PC-3 (cell line): ENCODE results near the gene PTPRB. TPM values are rescaled to one million over a fixed set of nuclear protein-coding genes. Genes with fewer than 3 reads are reported as not detected.

Experiments
- ATAC-seq: fragments of 200-7000 bp; cut with Tn5 transposase; 2 replicates; pipeline ENCODE4 v1.9.1; 2020; ENCODE audit warnings: mild to moderate bottlenecking, moderate library complexity
- BruUV-seq: library from RNA; stranded (reverse); fragments of 400-500 nt; replicated peaks from 2 replicates; lab custom pipeline; 2021; lab: Mats Ljungman, UMichigan
- CTCF ChIA-PET: fragments of 300-600 bp; sonication (Branson Sonifier 250); formaldehyde crosslinking; loops from one replicate; lab custom pipeline; 2022; ENCODE audit warnings: antibody characterized with exemption; lab: Charles Lee
- POLR2A ChIA-PET: fragments of 300-600 bp; sonication (Branson Sonifier 250); formaldehyde crosslinking; loops from one replicate; lab custom pipeline; 2022; ENCODE audit warnings: antibody characterized with exemption; ENCODE audit not compliant: unreplicated experiment; lab: Charles Lee
- DNase-seq: peaks from one replicate; pipeline ENCODE4 v3.0.0-alpha.2; 2015
- H2AFZ ChIP-seq: fragments of 300-600 bp; sonication (generic); 2 replicates; pipeline ENCODE4 v1.6.0; 2016; ENCODE audit warnings: antibody characterized with exemption, low read length
- H3F3A ChIP-seq: fragments of 300-600 bp; sonication (generic); one replicate; pipeline ENCODE4 v1.6.0; 2017; ENCODE audit warnings: antibody characterized with exemption, low read length, control low read depth, mild to moderate bottlenecking; ENCODE audit not compliant: unreplicated experiment
- H3K27ac ChIP-seq: fragments of 300-600 bp; sonication (generic); 2 replicates; pipeline ENCODE4 v1.5.1; 2016; ENCODE audit warnings: mild to moderate bottlenecking, low read length
- H3K27me3 ChIP-seq: fragments of 300-600 bp; sonication (generic); 2 replicates; pipeline ENCODE4 v1.6.1; 2016; ENCODE audit warnings: low read length, mixed read lengths
- H3K36me3 ChIP-seq: fragments of 300-600 bp; sonication (generic); 2 replicates; pipeline ENCODE4 v1.6.1; 2016; ENCODE audit warnings: low read depth, mixed run types, low read length, mixed read lengths
- H3K4me1 ChIP-seq: fragments of 300-600 bp; sonication (generic); 2 replicates; pipeline ENCODE4 v1.5.1; 2016; ENCODE audit warnings: low read length; ENCODE audit not compliant: insufficient read depth
- H3K4me2 ChIP-seq: fragments of 300-600 bp; sonication (generic); 2 replicates; pipeline ENCODE4 v1.6.0; 2016; ENCODE audit warnings: low read length
- H3K4me3 ChIP-seq: fragments of 300-600 bp; sonication (generic); 2 replicates; pipeline ENCODE4 v1.5.1; 2016; ENCODE audit warnings: mild to moderate bottlenecking, low read length, mixed read lengths
- H3K79me2 ChIP-seq: fragments of 300-600 bp; sonication (generic); 2 replicates; pipeline ENCODE4 v1.6.1; 2017; ENCODE audit warnings: low read length, mixed read lengths
- H3K9ac ChIP-seq: fragments of 300-600 bp; sonication (generic); 2 replicates; pipeline ENCODE4 v1.6.0; 2016; ENCODE audit warnings: mild to moderate bottlenecking, low read length
- H3K9me2 ChIP-seq: fragments of 300-600 bp; sonication (generic); replicated peaks from 2 replicates; pipeline ENCODE4 v1.6.1; 2016; ENCODE audit warnings: mixed run types, low read length, mixed read lengths
- H3K9me3 ChIP-seq: fragments of 300-600 bp; sonication (generic); 2 replicates; pipeline ENCODE4 v1.6.1; 2016; ENCODE audit warnings: low read length, mixed read lengths
- H4K20me1 ChIP-seq: fragments of 300-600 bp; sonication (generic); 2 replicates; pipeline ENCODE4 v1.6.1; 2016; ENCODE audit warnings: low read length, mixed read lengths
- EZH2 ChIP-seq: fragments of 300-600 bp; sonication (generic); IDR thresholded peaks from one replicate; pipeline ENCODE4 v1.6.1; 2017; ENCODE audit warnings: antibody characterized with exemption, mild to moderate bottlenecking, low read length; ENCODE audit not compliant: unreplicated experiment
- EZH2phosphoT487 ChIP-seq: fragments of 300-600 bp; sonication (generic); IDR thresholded peaks from 2 replicates; pipeline ENCODE4 v1.6.1; 2018; ENCODE audit warnings: mild to moderate bottlenecking, antibody characterized with exemption, low read length, borderline replicate concordance
- intact Hi-C: fragments of 100-400 bp; cut with micrococcal nuclease; formaldehyde crosslinking; loops from 2 replicates; pipeline ENCODE4 v1.9.0; 2023
- total RNA-seq: library from RNA; depleted of rRNA; stranded (reverse); fragments of >200 nt; gene quantifications from 2 replicates; pipeline ENCODE4 v1.2.3, GENCODE V29; 2014
- TF ChIP-seq, protein P1 (sequence below): fragments of 300-600 bp; sonication (generic); conservative IDR thresholded peaks from 2 replicates; pipeline ENCODE4 v1.5.1; 2017; ENCODE audit warnings: antibody characterized with exemption, low read depth, mild to moderate bottlenecking, low read length

Gene PTPRB
- total RNA-seq, 1 experiment from 2014 or later, result 0.66 TPM

GRCh38 chr12:70555081-70555480, 82.1 kb downstream of the PTPRB start:
- Histone ChIP-seq H3K36me3 (no peaks in the 10 kb centered on the region), H4K20me1 (no peaks in the 10 kb centered on the region), H3K4me2 (no peak overlapping the region), H3K9me3 (no peaks in the 10 kb centered on the region), H3K27ac (no peak overlapping the region), H3K9me2 (no peaks in the 10 kb centered on the region), H2AFZ (no peak overlapping the region), H3K79me2 (no peaks in the 10 kb centered on the region), H3K9ac (no peak overlapping the region), H3K4me1 (0 out of 2 replicates have a peak, but pooled peaks cover 4% of the 10 kb centered on the region), H3K27me3 (no peaks in the 10 kb centered on the region), H3K4me3 (no peak overlapping the region), H3F3A (no peaks in the 10 kb centered on the region)
- TF ChIP-seq EZH2phosphoT487, result no peak
- no peak for TF ChIP-seq EZH2
- POLR2A ChIA-PET, result no interaction called here
- intact Hi-C loops, result no loop called here
- ATAC-seq (no peak), DNase-seq (no peak)
- no TSS peak for BruUV-seq
- CTCF ChIA-PET, result no interaction called here

GRCh38 chr12:70553391-70553859, 83.8 kb downstream of the PTPRB start:
- peak; percentile 10 for DNase-seq

DNA sequence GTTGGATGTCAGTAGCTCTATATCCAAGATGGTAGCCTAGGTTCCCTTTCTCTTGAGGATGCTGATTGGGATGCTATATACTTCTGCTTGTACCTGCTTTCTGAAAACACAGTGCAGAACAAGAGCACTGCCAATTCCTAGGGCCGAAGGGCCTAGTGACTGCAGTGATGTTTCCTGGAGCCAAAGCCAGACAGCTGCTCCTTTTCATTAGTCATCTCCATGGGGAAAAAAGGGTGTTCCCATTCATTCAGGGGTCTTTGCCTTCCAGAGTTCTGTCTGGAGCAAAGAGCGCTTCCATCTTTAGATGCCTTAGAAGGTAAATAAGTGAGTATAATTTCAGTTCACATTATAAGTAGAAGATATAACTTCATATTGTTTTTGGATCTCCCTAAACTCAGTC, 85.5 kb downstream of the PTPRB start:
- CTCF ChIA-PET, result no interaction called here

More at GRCh38 chr12:70553391-70553859, 83.8 kb downstream of the PTPRB start:
- Histone ChIP-seq H3K4me3 (no peak overlapping the region), H3K9ac (no peak overlapping the region), H3K27me3 (no peaks in the 10 kb centered on the region), H3K9me2 (no peaks in the 10 kb centered on the region), H2AFZ (no peak overlapping the region), H4K20me1 (no peaks in the 10 kb centered on the region), H3K27ac (no peak overlapping the region), H3K4me1 (peaks cover 16% of the 10 kb centered on the region), H3F3A (no peaks in the 10 kb centered on the region), H3K4me2 (no peak overlapping the region), H3K9me3 (no peaks in the 10 kb centered on the region), H3K79me2 (no peaks in the 10 kb centered on the region), H3K36me3 (no peaks in the 10 kb centered on the region)
- ChIA-PET CTCF (interaction anchor here (0.6 kb wide), 1 partner anchor 145 kb away, joined by 6 read pairs; no protein-coding TSS in a partner anchor), POLR2A (interaction anchor here (0.7 kb wide), 1 partner anchor 159 kb away, joined by 3 read pairs; no protein-coding TSS in a partner anchor)
- peak; percentile 60 for ATAC-seq
- BruUV-seq, result no TSS peak
- intact Hi-C loops, result no loop called here
- TF ChIP-seq EZH2 (no peak), EZH2phosphoT487 (no peak)
- TF ChIP-seq, protein P1, sequence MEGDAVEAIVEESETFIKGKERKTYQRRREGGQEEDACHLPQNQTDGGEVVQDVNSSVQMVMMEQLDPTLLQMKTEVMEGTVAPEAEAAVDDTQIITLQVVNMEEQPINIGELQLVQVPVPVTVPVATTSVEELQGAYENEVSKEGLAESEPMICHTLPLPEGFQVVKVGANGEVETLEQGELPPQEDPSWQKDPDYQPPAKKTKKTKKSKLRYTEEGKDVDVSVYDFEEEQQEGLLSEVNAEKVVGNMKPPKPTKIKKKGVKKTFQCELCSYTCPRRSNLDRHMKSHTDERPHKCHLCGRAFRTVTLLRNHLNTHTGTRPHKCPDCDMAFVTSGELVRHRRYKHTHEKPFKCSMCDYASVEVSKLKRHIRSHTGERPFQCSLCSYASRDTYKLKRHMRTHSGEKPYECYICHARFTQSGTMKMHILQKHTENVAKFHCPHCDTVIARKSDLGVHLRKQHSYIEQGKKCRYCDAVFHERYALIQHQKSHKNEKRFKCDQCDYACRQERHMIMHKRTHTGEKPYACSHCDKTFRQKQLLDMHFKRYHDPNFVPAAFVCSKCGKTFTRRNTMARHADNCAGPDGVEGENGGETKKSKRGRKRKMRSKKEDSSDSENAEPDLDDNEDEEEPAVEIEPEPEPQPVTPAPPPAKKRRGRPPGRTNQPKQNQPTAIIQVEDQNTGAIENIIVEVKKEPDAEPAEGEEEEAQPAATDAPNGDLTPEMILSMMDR, result no peak

More for the DNA sequence above, 85.5 kb downstream of the PTPRB start:
- POLR2A ChIA-PET, result no interaction called here
- Histone ChIP-seq H3K4me1 (peaks cover 19% of the 10 kb centered on the region), H3K9ac (no peak overlapping the region), H3K9me3 (no peaks in the 10 kb centered on the region), H3K36me3 (no peaks in the 10 kb centered on the region), H3K4me3 (no peak overlapping the region), H2AFZ (no peak overlapping the region), H3K79me2 (no peaks in the 10 kb centered on the region), H3K9me2 (no peaks in the 10 kb centered on the region), H3K4me2 (no peak overlapping the region), H4K20me1 (no peaks in the 10 kb centered on the region), H3F3A (no peaks in the 10 kb centered on the region), H3K27ac (no peak overlapping the region), H3K27me3 (no peaks in the 10 kb centered on the region)
- no TSS peak for BruUV-seq
- no peak for DNase-seq
- no peak for TF ChIP-seq EZH2
- no peak for TF ChIP-seq EZH2phosphoT487
- TF ChIP-seq, protein P1, result no peak
- intact Hi-C loops, result no loop called here
- no peak for ATAC-seq
